Activated T-cell treated with anti-CD3 and anti-CD28 coated beads, Interleukin-2, amount 50 U/mL, for 4 hours (primary cell): ENCODE results near the gene LTC4S. TPM values are rescaled to one million over a fixed set of nuclear protein-coding genes. Genes with fewer than 3 reads are reported as not detected.

Experiments
- ATAC-seq, 2 donors: fragments of 200-7000 bp; cut with Tn5 transposase; one replicate each; pipeline ENCODE4 v1.10.0; 2021
- DNase-seq: peaks from one replicate; pipeline ENCODE4 v3.0.0-alpha.2; 2020
- H3K27me3 Mint-ChIP-seq: one replicate; pipeline ENCODE4 v1.8.0; 2021; ENCODE audit warnings: low read depth, mixed read lengths
- H3K36me3 Mint-ChIP-seq: one replicate; pipeline ENCODE4 v1.8.0; 2022; ENCODE audit warnings: mixed read lengths; ENCODE audit not compliant: insufficient read depth
- H3K4me1 Mint-ChIP-seq: one replicate; pipeline ENCODE4 v1.8.0; 2021; ENCODE audit warnings: low read depth, mixed read lengths
- H3K4me3 Mint-ChIP-seq: one replicate; pipeline ENCODE4 v1.8.0; 2021; ENCODE audit warnings: mild to moderate bottlenecking, moderate library complexity, mixed read lengths
- H3K9me3 Mint-ChIP-seq: one replicate; pipeline ENCODE4 v1.8.0; 2021; ENCODE audit warnings: mixed read lengths
- total RNA-seq, 3 donors: library from RNA; stranded (reverse); gene quantifications; one replicate each; pipeline ENCODE4 v1.2.1, GENCODE V29; 2021

LTC4S gene
- total RNA-seq, 3 donors from 2014 or later: 0.37 to 2.3 (median 0.61) TPM

GRCh38 chr5:179803651-179804554 is 10.1 kb downstream of the LTC4S start:
- Mint-ChIP-seq H3K36me3 (peaks cover 10% of the 10 kb centered on the region), H3K4me1 (peaks cover 37% of the 10 kb centered on the region), H3K4me3 (peak overlapping the region; percentile 86), H3K9me3 (no peaks in the 10 kb centered on the region), H3K27me3 (no peaks in the 10 kb centered on the region)
- DNase-seq (no peak), ATAC-seq (peak; percentile 20 to 29)

GRCh38 chr5:179804555-179804947 is 10.8 kb downstream of the LTC4S start:
- no peaks in the 10 kb centered on the region for H3K9me3 Mint-ChIP-seq
- DNase-seq (no peak), ATAC-seq (no peak)
- H3K36me3 Mint-ChIP-seq: peaks cover 6% of the 10 kb centered on the region
- H3K27me3 Mint-ChIP-seq: no peaks in the 10 kb centered on the region
- H3K4me3 Mint-ChIP-seq: peak overlapping the region; percentile 86
- H3K4me1 Mint-ChIP-seq: peaks cover 37% of the 10 kb centered on the region

- Mint-ChIP-seq H3K4me3 (peak overlapping the region; percentile 86), H3K36me3 (peaks cover 2% of the 10 kb centered on the region), H3K9me3 (no peaks in the 10 kb centered on the region), H3K27me3 (no peaks in the 10 kb centered on the region), H3K4me1 (peaks cover 37% of the 10 kb centered on the region)
- DNase-seq (no peak), ATAC-seq (no peak)
Measured at GRCh38 chr5:179805070-179805528, 11.3 kb downstream of the LTC4S start.

- Mint-ChIP-seq H3K4me1 (peaks cover 37% of the 10 kb centered on the region), H3K9me3 (no peaks in the 10 kb centered on the region), H3K27me3 (no peaks in the 10 kb centered on the region), H3K36me3 (peaks cover 2% of the 10 kb centered on the region), H3K4me3 (peak overlapping the region; percentile 86)
- DNase-seq (no peak), ATAC-seq (peak; percentile 16 to 19)
Measured at GRCh38 chr5:179805529-179806249, 11.9 kb downstream of the LTC4S start.

GRCh38 chr5:179806250-179807048 is 12.7 kb downstream of the LTC4S start, which contains the start of gene MGAT4B:
Gene MGAT4B, minus strand, starts transcription at chr5:179806866. Its CDS starts 283 bp downstream, at chr5:179806583.
- ATAC-seq (peak; percentile 78 to 81), DNase-seq (peak; percentile 39)
- H3K36me3 Mint-ChIP-seq: peaks cover 2% of the 10 kb centered on the region
- no peaks in the 10 kb centered on the region for H3K27me3 Mint-ChIP-seq
- H3K9me3 Mint-ChIP-seq: no peaks in the 10 kb centered on the region
- peaks cover 37% of the 10 kb centered on the region for H3K4me1 Mint-ChIP-seq
- H3K4me3 Mint-ChIP-seq: peak within 1 kb of the TSS; percentile 81

GRCh38 chr5:179812135-179812825 is 18.5 kb downstream of the LTC4S start:
- H3K4me1 Mint-ChIP-seq: peaks cover 7% of the 10 kb centered on the region
- ATAC-seq (no peak), DNase-seq (no peak)
- peaks cover 3% of the 10 kb centered on the region for H3K27me3 Mint-ChIP-seq
- H3K9me3 Mint-ChIP-seq: no peaks in the 10 kb centered on the region
- no peak overlapping the region for H3K4me3 Mint-ChIP-seq
- H3K36me3 Mint-ChIP-seq: peaks cover 4% of the 10 kb centered on the region

- no peak for ATAC-seq
- Mint-ChIP-seq H3K4me3 (no peak overlapping the region), H3K4me1 (peaks cover 11% of the 10 kb centered on the region)
Measured at GRCh38 chr5:179812997-179813607, 19.3 kb downstream of the LTC4S start.

GRCh38 chr5:179814090-179814489 is 20.3 kb downstream of the LTC4S start:
- peaks cover 3% of the 10 kb centered on the region for H3K27me3 Mint-ChIP-seq
- DNase-seq (no peak), ATAC-seq (no peak)
- peaks cover 4% of the 10 kb centered on the region for H3K36me3 Mint-ChIP-seq
- peaks cover 15% of the 10 kb centered on the region for H3K4me1 Mint-ChIP-seq
- H3K4me3 Mint-ChIP-seq: no peak overlapping the region
- H3K9me3 Mint-ChIP-seq: no peaks in the 10 kb centered on the region

More at GRCh38 chr5:179812997-179813607, 19.3 kb downstream of the LTC4S start:
- Mint-ChIP-seq H3K9me3 (no peaks in the 10 kb centered on the region), H3K36me3 (peaks cover 4% of the 10 kb centered on the region), H3K27me3 (peaks cover 3% of the 10 kb centered on the region)
- no peak for DNase-seq

- Mint-ChIP-seq H3K27me3 (peaks cover 3% of the 10 kb centered on the region), H3K36me3 (peaks cover 4% of the 10 kb centered on the region), H3K9me3 (no peaks in the 10 kb centered on the region), H3K4me1 (peaks cover 26% of the 10 kb centered on the region), H3K4me3 (peak overlapping the region; percentile 38)
- DNase-seq (no peak), ATAC-seq (no peak)
Measured at GRCh38 chr5:179815491-179816249, 21.9 kb downstream of the LTC4S start.

GRCh38 chr5:179816401-179816795 is 22.6 kb downstream of the LTC4S start:
- Mint-ChIP-seq H3K4me1 (peaks cover 26% of the 10 kb centered on the region), H3K36me3 (peaks cover 4% of the 10 kb centered on the region), H3K9me3 (no peaks in the 10 kb centered on the region), H3K27me3 (peaks cover 3% of the 10 kb centered on the region), H3K4me3 (no peak overlapping the region)
- DNase-seq (no peak), ATAC-seq (no peak)

- H3K9me3 Mint-ChIP-seq: no peaks in the 10 kb centered on the region
- no peak for DNase-seq
- ATAC-seq: no peak
- peaks cover 4% of the 10 kb centered on the region for H3K36me3 Mint-ChIP-seq
- H3K4me1 Mint-ChIP-seq: peaks cover 30% of the 10 kb centered on the region
- H3K4me3 Mint-ChIP-seq: peak overlapping the region; percentile 8
- H3K27me3 Mint-ChIP-seq: peaks cover 3% of the 10 kb centered on the region
Measured at GRCh38 chr5:179816796-179817469, 23.1 kb downstream of the LTC4S start.

GRCh38 chr5:179817470-179817840 is 23.7 kb downstream of the LTC4S start:
- Mint-ChIP-seq H3K9me3 (no peaks in the 10 kb centered on the region), H3K27me3 (peaks cover 3% of the 10 kb centered on the region), H3K36me3 (peaks cover 6% of the 10 kb centered on the region), H3K4me1 (peaks cover 35% of the 10 kb centered on the region), H3K4me3 (peak overlapping the region; percentile 8)
- no peak for ATAC-seq
- DNase-seq: no peak
